Body of pancreas (tissue), 4 donors: Measurements from ENCODE around the gene OR5H15. TPM values are rescaled to one million over a fixed set of nuclear protein-coding genes. Genes with fewer than 3 reads are reported as not detected.
"Not testable (repeated sequence)": the region's sequence is repeated elsewhere in the genome, so short reads cannot be mapped to it uniquely, and the experiment has no call there.

Experiments used
- ATAC-seq: fragments of 150-250 bp; one replicate; pipeline ENCODE4 v1.9.1; 2016
- DNase-seq, 4 donors: peaks; one replicate each; pipeline ENCODE4 v3.0.0-alpha.2; 2019
- H3K27ac ChIP-seq, 4 donors: fragments of 200-600 bp; sonication (generic); 1 replicate in 3 of 4; 2 replicates in 1 of 4; pipeline versions ENCODE4 v1.5.1 to v1.6.1; 2016 to 2019; ENCODE audit warnings: mild to moderate bottlenecking in 1 of 4, mixed read lengths in 1 of 4, moderate library complexity in 1 of 4
- H3K27me3 ChIP-seq, 2 donors: fragments of 200-600 bp; sonication (generic); one replicate each; pipeline ENCODE4 v1.6.0; 2016; ENCODE audit warnings: mild to moderate bottlenecking in 1 of 2
- H3K36me3 ChIP-seq, 2 donors: fragments of 200-600 bp; sonication (generic); replicated peaks in 1 of 2; 2 replicates each; pipeline ENCODE4 v1.5.1; 2016; ENCODE audit warnings: low read depth in 2 of 2; ENCODE audit not compliant: insufficient read depth in 1 of 2
- H3K4me1 ChIP-seq: fragments of 200-600 bp; sonication (generic); one replicate; pipeline ENCODE4 v1.6.0; 2016
- H3K4me3 ChIP-seq, 2 donors: fragments of 200-600 bp; sonication (generic); 1 replicate in 1 of 2; 2 replicates in 1 of 2; pipeline ENCODE4 v1.5.1; 2016 to 2019
- H3K9me3 ChIP-seq, 3 donors: fragments of 200-600 bp; sonication (generic); 1 replicate in 2 of 3; 2 replicates in 1 of 3; pipeline ENCODE4 v1.5.1; 2016
- POLR2A ChIP-seq, 3 donors: fragments of 450-650 bp; IDR thresholded peaks; one replicate each; pipeline ENCODE4 v1.6.1; 2016; ENCODE audit warnings: antibody characterized with exemption in 3 of 3, mild to moderate bottlenecking in 2 of 3
- WGBS, 2 donors: methylation state at CpG; one replicate each; pipeline ENCODE4 v1.1.5; 2017; 5-methylcytosine and 5-hydroxymethylcytosine counted together
- intact Hi-C: fragments of 100-400 bp; cut with DNase I; formaldehyde crosslinking; loops from one replicate; pipeline ENCODE4 v1.15.1; 2023
- total RNA-seq, 2 donors: library from RNA; depleted of rRNA; stranded (reverse); fragments of >200 nt; gene quantifications; one replicate each; pipeline ENCODE4 v1.1.0, GENCODE V29; 2016
- TF ChIP-seq, protein P1 (sequence below), 7 experiments: fragments of 450-650 bp in 4 of 7; fragments of 200-600 bp in 3 of 7; sonication (generic) in 3 of 7; IDR thresholded peaks; one replicate each; pipeline ENCODE4 v1.5.1; 2016 to 2019; ENCODE audit warnings: antibody characterized with exemption in 7 of 7

OR5H15 gene
- total RNA-seq, 2 donors from 2014 or later, result not detected

DNA sequence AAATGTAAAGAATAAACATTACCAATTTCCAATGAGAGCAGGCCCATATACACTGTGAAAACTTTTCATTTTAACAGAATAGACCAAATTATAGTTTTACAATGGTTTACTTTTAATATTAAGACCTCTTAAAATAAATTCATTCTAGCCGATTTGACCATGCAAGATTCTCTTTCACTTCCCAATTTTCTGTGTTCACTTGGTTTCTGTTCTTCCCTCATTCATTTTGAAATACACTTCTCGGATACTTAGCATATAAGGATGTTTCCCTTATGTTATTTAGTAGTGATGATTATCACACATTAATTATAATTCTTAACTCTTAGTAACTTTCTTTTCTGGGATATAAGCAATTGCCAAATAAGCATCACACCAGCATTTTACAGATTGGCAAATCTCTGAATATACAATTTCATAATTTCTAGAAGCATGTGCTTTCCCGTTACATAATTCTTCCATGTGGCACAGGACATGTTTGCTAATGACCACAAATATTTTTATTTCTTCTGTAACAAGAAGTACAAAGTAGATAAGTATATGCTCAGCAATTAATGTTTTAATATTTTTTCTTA, 13.9 kb downstream of the OR5H15 start:
- H3K36me3 ChIP-seq, result no peaks in the 10 kb centered on the region
- DNase-seq (no peak), ATAC-seq (no peak)
- H3K27me3 ChIP-seq, result no peaks in the 10 kb centered on the region
- intact Hi-C loops, result no loop called here
- no peak overlapping the region for H3K4me3 ChIP-seq
- no peak overlapping the region for H3K27ac ChIP-seq
- no peaks in the 10 kb centered on the region for H3K9me3 ChIP-seq
- WGBS, 2 donors, result 56 to 70% methylated on average over 3 of the region's 3 CpGs
- TF ChIP-seq, protein P1, sequence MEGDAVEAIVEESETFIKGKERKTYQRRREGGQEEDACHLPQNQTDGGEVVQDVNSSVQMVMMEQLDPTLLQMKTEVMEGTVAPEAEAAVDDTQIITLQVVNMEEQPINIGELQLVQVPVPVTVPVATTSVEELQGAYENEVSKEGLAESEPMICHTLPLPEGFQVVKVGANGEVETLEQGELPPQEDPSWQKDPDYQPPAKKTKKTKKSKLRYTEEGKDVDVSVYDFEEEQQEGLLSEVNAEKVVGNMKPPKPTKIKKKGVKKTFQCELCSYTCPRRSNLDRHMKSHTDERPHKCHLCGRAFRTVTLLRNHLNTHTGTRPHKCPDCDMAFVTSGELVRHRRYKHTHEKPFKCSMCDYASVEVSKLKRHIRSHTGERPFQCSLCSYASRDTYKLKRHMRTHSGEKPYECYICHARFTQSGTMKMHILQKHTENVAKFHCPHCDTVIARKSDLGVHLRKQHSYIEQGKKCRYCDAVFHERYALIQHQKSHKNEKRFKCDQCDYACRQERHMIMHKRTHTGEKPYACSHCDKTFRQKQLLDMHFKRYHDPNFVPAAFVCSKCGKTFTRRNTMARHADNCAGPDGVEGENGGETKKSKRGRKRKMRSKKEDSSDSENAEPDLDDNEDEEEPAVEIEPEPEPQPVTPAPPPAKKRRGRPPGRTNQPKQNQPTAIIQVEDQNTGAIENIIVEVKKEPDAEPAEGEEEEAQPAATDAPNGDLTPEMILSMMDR (IDR thresholded peaks at IDR 0.05), result no peak
- no peak for TF ChIP-seq POLR2A (IDR thresholded peaks at IDR 0.05)
- H3K4me1 ChIP-seq, result no peaks in the 10 kb centered on the region

DNA sequence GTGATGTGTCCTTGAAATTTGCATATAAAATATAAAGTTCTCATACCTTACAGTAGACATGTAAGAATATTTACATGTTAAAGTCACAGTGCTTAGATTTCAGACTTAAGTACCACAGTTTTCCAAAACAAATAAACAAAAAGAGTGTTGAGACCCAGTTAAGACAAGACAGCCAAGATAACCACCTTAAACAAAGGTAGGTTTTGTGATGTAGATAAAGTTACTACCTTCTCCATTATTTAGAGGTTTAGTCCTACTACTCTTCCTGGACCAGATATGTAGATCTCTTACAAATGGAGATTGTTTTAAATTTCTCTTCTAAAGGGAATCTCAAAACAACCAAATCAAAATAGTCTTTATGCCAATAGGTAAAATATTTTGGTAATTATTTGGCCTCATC, 15.7 kb downstream of the OR5H15 start:
- no peak overlapping the region for H3K27ac ChIP-seq
- H3K36me3 ChIP-seq, result no peaks in the 10 kb centered on the region
- intact Hi-C loops, result no loop called here
- no peaks in the 10 kb centered on the region for H3K9me3 ChIP-seq
- TF ChIP-seq POLR2A (IDR thresholded peaks at IDR 0.05), result no peak
- TF ChIP-seq, protein P1 (IDR thresholded peaks at IDR 0.05), result no peak
- H3K4me3 ChIP-seq, result no peak overlapping the region
- ATAC-seq (no peak), DNase-seq (no peak)
- no peaks in the 10 kb centered on the region for H3K4me1 ChIP-seq
- H3K27me3 ChIP-seq, result no peaks in the 10 kb centered on the region

DNA sequence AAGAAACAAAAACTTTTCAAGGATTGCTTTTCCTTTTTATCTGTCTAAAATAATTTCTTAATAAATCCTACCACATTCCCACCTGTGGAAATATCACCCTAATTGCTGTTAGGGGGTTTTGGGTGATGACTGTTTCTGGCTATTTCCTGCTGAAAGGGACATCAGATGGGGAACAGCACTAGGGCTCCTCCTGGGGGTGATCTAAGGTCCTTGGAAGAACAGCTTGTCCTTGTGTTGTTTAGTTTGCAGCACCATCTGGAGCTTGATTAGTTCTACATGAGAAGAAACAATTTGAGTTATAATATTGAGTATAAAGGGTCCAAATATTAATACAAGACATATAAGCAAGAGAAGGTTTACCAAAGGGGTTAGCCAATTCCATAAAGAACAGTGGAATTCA, 18.7 kb downstream of the OR5H15 start:
- intact Hi-C loops, result no loop called here
- H3K27ac ChIP-seq, result no peak overlapping the region
- no peak for ATAC-seq
- no peak for TF ChIP-seq POLR2A (IDR thresholded peaks at IDR 0.05)
- TF ChIP-seq, protein P1 (IDR thresholded peaks at IDR 0.05), result no peak
- H3K9me3 ChIP-seq, result no peaks in the 10 kb centered on the region
- no peaks in the 10 kb centered on the region for H3K27me3 ChIP-seq
- H3K36me3 ChIP-seq, result no peaks in the 10 kb centered on the region
- DNase-seq, result no peak
- no peak overlapping the region for H3K4me3 ChIP-seq
- no peaks in the 10 kb centered on the region for H3K4me1 ChIP-seq

DNA sequence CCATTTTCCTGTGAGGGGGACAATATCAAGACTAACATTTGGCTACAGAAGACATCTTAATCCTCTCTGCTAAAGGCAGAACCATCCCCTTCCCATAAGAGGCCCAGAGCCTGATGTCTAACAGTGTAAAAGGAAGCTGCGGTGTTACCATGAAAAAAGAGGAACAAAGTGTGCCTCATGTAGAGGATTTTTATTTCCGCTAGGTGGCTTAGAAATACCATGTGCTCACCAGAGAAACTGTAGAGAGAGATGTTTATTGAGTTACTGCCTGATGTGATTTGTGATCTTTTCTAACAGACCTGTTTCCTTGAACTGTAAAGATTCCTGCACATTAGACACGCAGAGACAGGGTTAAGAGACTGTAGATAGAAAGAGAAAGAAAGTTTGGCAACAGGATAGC, 22.0 kb downstream of the OR5H15 start:
- TF ChIP-seq, protein P1 (IDR thresholded peaks at IDR 0.05), result peak in 2 of 7 experiments; percentile 17 to 29
- TF ChIP-seq POLR2A (IDR thresholded peaks at IDR 0.05), result no peak
- WGBS, 2 donors, result 4 to 34% methylated on average over 3 of the region's 3 CpGs
- intact Hi-C loops, result no loop called here
- no peaks in the 10 kb centered on the region for H3K9me3 ChIP-seq
- ATAC-seq, result no peak
- no peak overlapping the region for H3K27ac ChIP-seq
- DNase-seq, result no peak
- H3K4me3 ChIP-seq, result no peak overlapping the region
- no peaks in the 10 kb centered on the region for H3K27me3 ChIP-seq
- no peaks in the 10 kb centered on the region for H3K36me3 ChIP-seq
- H3K4me1 ChIP-seq, result no peaks in the 10 kb centered on the region

DNA sequence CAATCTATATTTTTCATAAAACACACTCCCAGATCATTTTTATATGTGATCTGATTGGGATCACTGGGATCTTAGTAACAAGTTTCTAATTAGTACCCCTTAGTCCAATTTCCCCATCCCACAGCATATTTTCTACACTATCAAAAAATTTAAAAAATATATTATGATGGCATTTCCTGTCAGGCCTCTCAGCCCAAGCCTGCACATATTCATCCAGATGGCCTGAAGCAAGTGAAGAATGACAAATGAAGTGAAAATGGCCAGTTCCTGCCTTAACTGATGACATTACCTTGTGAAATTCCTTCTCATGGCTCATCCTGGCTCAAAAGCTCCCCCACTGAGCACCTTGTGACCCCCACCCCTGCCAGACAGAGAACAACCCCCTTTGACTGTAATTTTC, 24.4 kb downstream of the OR5H15 start:
- H3K9me3 ChIP-seq, H3K36me3 ChIP-seq, H3K27ac ChIP-seq, H3K27me3 ChIP-seq, ATAC-seq, H3K4me3 ChIP-seq, intact Hi-C loops, DNase-seq, H3K4me1 ChIP-seq: not testable (repeated sequence)

DNA sequence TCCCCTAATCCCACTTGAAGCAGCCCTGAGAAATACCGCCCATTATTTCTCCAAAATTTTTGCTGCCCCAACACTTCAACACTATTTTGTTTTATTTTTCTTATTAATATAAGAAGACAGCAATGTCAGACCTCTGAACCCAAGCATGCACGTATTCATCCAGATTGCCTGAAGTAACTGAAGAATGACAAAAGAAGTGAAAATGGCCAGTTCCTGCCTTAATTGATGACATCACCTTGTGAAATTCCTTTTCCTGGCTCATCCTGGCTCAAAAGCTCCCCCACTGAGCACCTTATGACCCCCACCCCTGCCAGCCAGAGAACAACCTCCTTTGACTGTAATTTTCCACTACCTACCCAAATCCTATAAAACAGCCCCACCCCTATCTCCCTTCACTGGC, 29.8 kb downstream of the OR5H15 start:
- H3K4me3 ChIP-seq, DNase-seq, H3K27me3 ChIP-seq, H3K36me3 ChIP-seq, H3K27ac ChIP-seq, H3K9me3 ChIP-seq, ATAC-seq, intact Hi-C loops, H3K4me1 ChIP-seq: not testable (repeated sequence)
- WGBS, 2 donors, result 56 to 80% methylated on average over 2 of the region's 2 CpGs
